H1 (cell line): ENCODE data around the gene UGGT2. TPM values are rescaled to one million over a fixed set of nuclear protein-coding genes. Genes with fewer than 3 reads are reported as not detected.

Source experiments
- CTCF ChIA-PET: fragments of 300-600 bp; sonication (Branson Sonifier 250); formaldehyde crosslinking; loops from one replicate; lab custom pipeline; 2021; ENCODE audit not compliant: partially characterized antibody; lab: Charles Lee
- POLR2A ChIA-PET: fragments of 300-600 bp; sonication (Branson Sonifier 250); formaldehyde crosslinking; loops from one replicate; lab custom pipeline; 2021; ENCODE audit warnings: inconsistent platforms; ENCODE audit not compliant: partially characterized antibody; lab: Charles Lee
- DNase-seq, 2 experiments: peaks; one replicate each; pipeline versions ENCODE4 v3.0.0 to v3.0.0-alpha.2; 2010 to 2022; ENCODE audit warnings: low spot score in 2 of 2, low read depth in 1 of 2, mixed read lengths in 1 of 2
- FAIRE-seq: peaks from 2 replicates; lab custom pipeline; 2011; peaks lifted over from hg19 to GRCh38; lab: Jason Lieb, UNC
- H2AFZ ChIP-seq: 2 replicates; pipeline ENCODE4 v1.8.1; 2012; ENCODE audit warnings: low read length, inconsistent platforms
- H2AK5ac ChIP-seq: 2 replicates; pipeline ENCODE4 v1.6.1; 2013; ENCODE audit warnings: low read depth, low read length
- H2BK120ac ChIP-seq: replicated peaks from 2 replicates; pipeline ENCODE3; 2013; ENCODE audit warnings: low read depth, low read length, inconsistent platforms
- H2BK12ac ChIP-seq: 2 replicates; pipeline ENCODE4 v1.6.1; 2013; ENCODE audit warnings: low read depth, low read length
- H2BK15ac ChIP-seq: 2 replicates; pipeline ENCODE4 v1.6.1; 2013; ENCODE audit warnings: low read length
- H2BK20ac ChIP-seq: 2 replicates; pipeline ENCODE4 v1.6.1; 2013; ENCODE audit warnings: low read length
- H2BK5ac ChIP-seq: 2 replicates; pipeline ENCODE4 v1.6.1; 2013; ENCODE audit warnings: low read depth, low read length
- H3K14ac ChIP-seq: 2 replicates; pipeline ENCODE4 v1.6.1; 2013; ENCODE audit warnings: inconsistent platforms; ENCODE audit not compliant: insufficient read length
- H3K18ac ChIP-seq: 2 replicates; pipeline ENCODE4 v1.6.1; 2013; ENCODE audit warnings: low read length; ENCODE audit errors: extremely low read depth
- H3K23ac ChIP-seq: 2 replicates; pipeline ENCODE4 v1.6.1; 2013; ENCODE audit warnings: inconsistent platforms; ENCODE audit not compliant: insufficient read length
- H3K23me2 ChIP-seq: 2 replicates; pipeline ENCODE4 v1.6.1; 2013; ENCODE audit warnings: low read depth, low read length
- H3K27ac ChIP-seq: 2 replicates; pipeline ENCODE4 v1.6.1; 2011; ENCODE audit warnings: low read depth, low read length, inconsistent platforms
- H3K27me3 ChIP-seq, 4 experiments: replicated peaks in 1 of 4; 1 replicate in 1 of 4; 2 replicates in 3 of 4; pipeline versions ENCODE4 v1.6.1 to v1.8.1; 2011 to 2013; ENCODE audit warnings: low read length in 3 of 4, mild to moderate bottlenecking in 3 of 4, inconsistent platforms in 2 of 4, mixed read lengths in 2 of 4, moderate library complexity in 1 of 4; ENCODE audit not compliant: control insufficient read depth in 3 of 4, insufficient read depth in 3 of 4; ENCODE audit errors: extremely low read depth in 1 of 4
- H3K36me3 ChIP-seq, 4 experiments: 2 replicates each; pipeline versions ENCODE4 v1.6.1 to v1.8.1; 2011 to 2013; ENCODE audit warnings: mild to moderate bottlenecking in 4 of 4, low read length in 3 of 4, moderate library complexity in 2 of 4, control low read depth in 1 of 4, inconsistent platforms in 1 of 4; ENCODE audit not compliant: insufficient read depth in 4 of 4, control insufficient read depth in 2 of 4
- H3K4ac ChIP-seq: replicated peaks from 2 replicates; pipeline ENCODE3; 2013; ENCODE audit warnings: low read length, low read depth, mixed read lengths, inconsistent platforms; ENCODE audit not compliant: insufficient read length
- H3K4me1 ChIP-seq, 4 experiments: replicated peaks in 1 of 4; 1 replicate in 1 of 4; 2 replicates in 3 of 4; pipeline versions ENCODE4 v1.6.1 to v1.8.1; 2011 to 2013; ENCODE audit warnings: low read length in 3 of 4, inconsistent platforms in 2 of 4, mixed read lengths in 1 of 4; ENCODE audit not compliant: insufficient read depth in 4 of 4, control insufficient read depth in 3 of 4
- H3K4me2 ChIP-seq, 2 experiments: 2 replicates each; pipeline versions ENCODE4 v1.6.1 to v1.8.1; 2011 to 2013; ENCODE audit warnings: low read depth in 2 of 2, low read length in 2 of 2, control low read depth in 1 of 2, inconsistent platforms in 1 of 2, mild to moderate bottlenecking in 1 of 2; ENCODE audit not compliant: insufficient read depth in 1 of 2
- H3K4me3 ChIP-seq, 4 experiments: fragments of 200-600, 300-600 bp in 1 of 4; sonication (generic), shearing (Covaris generic), sonication (Bioruptor Twin) in 1 of 4; 2 replicates each; pipeline versions ENCODE4 v1.5.1 to v1.8.1; 2011 to 2016; ENCODE audit warnings: low read length in 4 of 4, low read depth in 3 of 4, control low read depth in 2 of 4, inconsistent platforms in 2 of 4, mild to moderate bottlenecking in 2 of 4, mixed read lengths in 1 of 4, moderate library complexity in 1 of 4; ENCODE audit not compliant: insufficient read depth in 2 of 4; ENCODE audit errors: extremely low read depth in 1 of 4
- H3K56ac ChIP-seq: replicated peaks from 2 replicates; pipeline ENCODE3; 2013; ENCODE audit warnings: low read depth, mild to moderate bottlenecking, mixed read lengths, low read length, inconsistent platforms; ENCODE audit not compliant: insufficient read length
- H3K79me1 ChIP-seq: 2 replicates; pipeline ENCODE4 v1.6.1; 2013; ENCODE audit warnings: low read depth, low read length, control low read depth
- H3K79me2 ChIP-seq, 2 experiments: 2 replicates each; pipeline versions ENCODE4 v1.6.1 to v1.8.1; 2012 to 2013; ENCODE audit warnings: low read length in 2 of 2, mild to moderate bottlenecking in 2 of 2, inconsistent platforms in 1 of 2; ENCODE audit not compliant: insufficient read depth in 2 of 2, control insufficient read depth in 1 of 2
- H3K9ac ChIP-seq, 4 experiments: replicated peaks in 1 of 4; 1 replicate in 1 of 4; 2 replicates in 3 of 4; pipeline versions ENCODE4 v1.6.1 to v1.8.1; 2011 to 2013; ENCODE audit warnings: low read depth in 3 of 4, low read length in 3 of 4, control low read depth in 2 of 4, mild to moderate bottlenecking in 2 of 4, moderate library complexity in 2 of 4, inconsistent platforms in 1 of 4; ENCODE audit errors: extremely low read depth in 1 of 4
- H3K9me3 ChIP-seq, 2 experiments: 2 replicates each; pipeline versions ENCODE4 v1.6.1 to v1.8.1; 2012 to 2013; ENCODE audit warnings: mild to moderate bottlenecking in 2 of 2, moderate library complexity in 2 of 2, control low read depth in 1 of 2, inconsistent platforms in 1 of 2, low read depth in 1 of 2, low read length in 1 of 2, mixed read lengths in 1 of 2; ENCODE audit not compliant: insufficient read depth in 2 of 2
- H4K20me1 ChIP-seq, 2 experiments: replicated peaks in 1 of 2; 2 replicates each; pipeline versions ENCODE3 to v1.8.1; 2011 to 2013; ENCODE audit warnings: inconsistent platforms in 2 of 2, low read length in 2 of 2, mild to moderate bottlenecking in 1 of 2; ENCODE audit not compliant: insufficient read depth in 2 of 2, control insufficient read depth in 1 of 2
- H4K5ac ChIP-seq: 2 replicates; pipeline ENCODE4 v1.6.1; 2013; ENCODE audit warnings: low read length, low read depth, mixed read lengths, inconsistent platforms; ENCODE audit not compliant: insufficient read length
- H4K8ac ChIP-seq: 2 replicates; pipeline ENCODE4 v1.8.0; 2013; ENCODE audit warnings: mild to moderate bottlenecking, moderate library complexity, low read length, inconsistent platforms; ENCODE audit not compliant: insufficient read depth; ENCODE audit errors: extremely low read depth
- H4K91ac ChIP-seq: replicated peaks from 2 replicates; pipeline ENCODE3; 2013; ENCODE audit warnings: low read length, mixed read lengths, inconsistent platforms; ENCODE audit not compliant: insufficient read length
- BRCA1 ChIP-seq: IDR thresholded peaks from 2 replicates; pipeline ENCODE4 v1.6.1; 2012; ENCODE audit warnings: low read depth, low read length, improper control_type of control experiment
- CBX5 ChIP-seq: fragments of 300-800, 300-1000 bp; sonication (generic); IDR thresholded peaks from 2 replicates; pipeline ENCODE4 v1.7.1; 2016; ENCODE audit warnings: antibody characterized with exemption, low read length, low read depth
- CEBPB ChIP-seq: IDR thresholded peaks from 2 replicates; pipeline ENCODE4 v1.6.1; 2012; ENCODE audit warnings: low read depth, low read length
- EGR1 ChIP-seq: IDR thresholded peaks from 2 replicates; pipeline ENCODE4 v1.6.1; 2011; ENCODE audit warnings: low read depth, low read length, borderline replicate concordance
- HDAC2 ChIP-seq, 2 experiments: fragments of 300-600 bp in 1 of 2; sonication (generic) in 1 of 2; IDR thresholded peaks; 2 replicates each; pipeline ENCODE4 v1.6.1; 2011 to 2012; ENCODE audit warnings: low read depth in 2 of 2, low read length in 2 of 2, mild to moderate bottlenecking in 2 of 2, moderate library complexity in 2 of 2, borderline replicate concordance in 1 of 2, inconsistent platforms in 1 of 2
- POU5F1 ChIP-seq: IDR thresholded peaks from 2 replicates; pipeline ENCODE4 v1.6.1; 2011; ENCODE audit warnings: low read depth, mild to moderate bottlenecking, low read length, moderate library complexity
- RXRA ChIP-seq: IDR thresholded peaks from 2 replicates; pipeline ENCODE4 v1.6.1; 2011; ENCODE audit warnings: low read depth, mild to moderate bottlenecking, low read length, moderate library complexity; ENCODE audit not compliant: insufficient read depth
- SIX5 ChIP-seq: IDR thresholded peaks from 2 replicates; pipeline ENCODE4 v1.6.1; 2011; ENCODE audit warnings: mild to moderate bottlenecking, low read depth, low read length
- TBP ChIP-seq: IDR thresholded peaks from 2 replicates; pipeline ENCODE4 v1.6.1; 2011; ENCODE audit warnings: low read depth, low read length, improper control_type of control experiment
- WGBS, 2 experiments: shearing (Covaris generic) in 1 of 2; methylation state at CpG; one replicate each; pipeline versions ENCODE4 v1.1.6 to v1.1.7; 2013 to 2015; ENCODE audit warnings: low lambda C conversion rate in 2 of 2, mixed read lengths in 2 of 2, inconsistent platforms in 1 of 2, low coverage in 1 of 2, missing lambda C conversion rate in 1 of 2; ENCODE audit not compliant: insufficient replicate concordance in 2 of 2, insufficient coverage in 1 of 2, insufficient read length in 1 of 2; ENCODE audit errors: extremely low coverage in 1 of 2, missing lambda C conversion rate in 1 of 2; 5-methylcytosine and 5-hydroxymethylcytosine counted together
- polyA plus RNA-seq, 7 experiments: library from polyadenylated mRNA; depleted of rRNA in 3 of 7; stranded (reverse) in 5 of 7; unstranded in 2 of 7; fragments of >200 nt in 5 of 7; fragments of 200-250 nt in 2 of 7; gene quantifications; 1 replicate in 5 of 7; 2 replicates in 1 of 7; 4 replicates in 1 of 7; pipeline versions ENCODE4 v1.2.1 to v1.2.3, GENCODE V29; 2011 to 2013; ENCODE audit warnings: missing spikeins in 2 of 7, mixed read lengths in 2 of 7
- total RNA-seq: library from RNA; stranded (reverse); fragmentation: NEBNext Ultra II Directional; extraction: Animal tissue kit (Norgen Biotek cat#: 25700); gene quantifications from 2 replicates; pipeline ENCODE4 v1.2.1, GENCODE V29; 2021
- TF ChIP-seq, protein P1 (sequence below): IDR thresholded peaks from 2 replicates; pipeline ENCODE4 v1.6.1; 2012; ENCODE audit warnings: inconsistent platforms
- TF ChIP-seq, protein P2 (sequence below): IDR thresholded peaks from 2 replicates; pipeline ENCODE4 v1.6.1; 2012; ENCODE audit warnings: inconsistent platforms
- TF ChIP-seq, protein P3 (sequence below): IDR thresholded peaks from 2 replicates; pipeline ENCODE4 v1.6.1; 2011; ENCODE audit warnings: low read length, improper control_type of control experiment

Gene UGGT2
- total and polyA plus RNA-seq, 2 of the 8 experiments (the other 6 are each of a cell fraction or from before 2014, with no cell fraction given), result 5.9 to 25.1 TPM

DNA sequence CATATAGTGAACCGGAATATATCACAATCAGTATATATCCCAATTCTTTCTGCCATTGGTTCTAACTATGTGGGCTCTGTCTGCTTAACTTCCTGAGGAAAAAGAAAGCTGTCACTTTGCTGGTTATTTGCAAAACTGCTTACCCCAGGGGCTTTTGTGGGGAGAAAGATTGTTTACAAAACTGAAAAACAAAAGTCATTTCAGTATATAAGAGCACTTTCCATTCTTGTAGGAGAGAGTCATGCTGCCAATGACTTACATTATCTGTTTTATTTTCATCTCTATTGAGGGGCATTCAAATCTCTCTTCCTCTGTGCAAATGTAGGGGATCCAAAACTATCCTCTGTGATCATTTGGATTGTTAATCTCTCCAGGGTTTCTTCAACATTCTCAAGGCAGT lies 33.5 kb upstream of the UGGT2 start:
- Histone ChIP-seq H3K9me3 (no peaks in the 10 kb centered on the region), H4K91ac (no peak overlapping the region), H3K4me3 (no peak overlapping the region), H2AK5ac (no peak overlapping the region), H3K14ac (no peak overlapping the region), H3K79me1 (no peaks in the 10 kb centered on the region), H2BK12ac (no peak overlapping the region), H3K23me2 (peaks cover 15% of the 10 kb centered on the region), H3K18ac (no peak overlapping the region), H3K36me3 (no peaks in the 10 kb centered on the region), H3K56ac (no peak overlapping the region), H2BK120ac (no peak overlapping the region), H3K79me2 (no peaks in the 10 kb centered on the region), H3K23ac (no peak overlapping the region), H3K27me3 (peaks cover 14 to 26% (median 19%) of the 10 kb centered on the region in 4 experiments), H4K20me1 (peaks cover 0 to 3% of the 10 kb centered on the region in 2 experiments), H2AFZ (no peak overlapping the region), H2BK15ac (no peak overlapping the region), H3K9ac (no peak overlapping the region), H2BK5ac (no peak overlapping the region), H3K4me1 (peaks cover 0 to 3% (median 0%) of the 10 kb centered on the region in 4 experiments; a peak in 2 of 7 replicates), H3K4ac (no peak overlapping the region), H3K27ac (no peak overlapping the region), H4K8ac (no peak overlapping the region), H4K5ac (no peak overlapping the region), H3K4me2 (no peak overlapping the region), H2BK20ac (no peak overlapping the region)
- WGBS, 2 experiments, result 97% methylated on average over 1 of the region's 1 CpG; no CpG with 5 or more reads in 1 of the 2 experiments
- ChIA-PET POLR2A (interaction anchor here (1.4 kb wide), 1 partner anchor 34 kb away, joined by 4 read pairs; the partner anchor contains the start of gene UGGT2), CTCF (interaction anchor here (0.9 to 2.3 kb wide), 6 partner anchors 7 to 28 kb away, joined by 4 to 10 read pairs (median 7); no protein-coding TSS in a partner anchor)
- FAIRE-seq (no peak), DNase-seq (no peak)
- no peak for TF ChIP-seq CBX5
- TF ChIP-seq, protein P1, sequence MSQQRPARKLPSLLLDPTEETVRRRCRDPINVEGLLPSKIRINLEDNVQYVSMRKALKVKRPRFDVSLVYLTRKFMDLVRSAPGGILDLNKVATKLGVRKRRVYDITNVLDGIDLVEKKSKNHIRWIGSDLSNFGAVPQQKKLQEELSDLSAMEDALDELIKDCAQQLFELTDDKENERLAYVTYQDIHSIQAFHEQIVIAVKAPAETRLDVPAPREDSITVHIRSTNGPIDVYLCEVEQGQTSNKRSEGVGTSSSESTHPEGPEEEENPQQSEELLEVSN, result no peak
- TF ChIP-seq RXRA, result no peak
- no peak for TF ChIP-seq CEBPB
- no peak for TF ChIP-seq BRCA1
- no peak for TF ChIP-seq SIX5
- TF ChIP-seq, protein P2, sequence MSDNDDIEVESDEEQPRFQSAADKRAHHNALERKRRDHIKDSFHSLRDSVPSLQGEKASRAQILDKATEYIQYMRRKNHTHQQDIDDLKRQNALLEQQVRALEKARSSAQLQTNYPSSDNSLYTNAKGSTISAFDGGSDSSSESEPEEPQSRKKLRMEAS, result no peak
- no peak for TF ChIP-seq EGR1
- TF ChIP-seq, protein P3, sequence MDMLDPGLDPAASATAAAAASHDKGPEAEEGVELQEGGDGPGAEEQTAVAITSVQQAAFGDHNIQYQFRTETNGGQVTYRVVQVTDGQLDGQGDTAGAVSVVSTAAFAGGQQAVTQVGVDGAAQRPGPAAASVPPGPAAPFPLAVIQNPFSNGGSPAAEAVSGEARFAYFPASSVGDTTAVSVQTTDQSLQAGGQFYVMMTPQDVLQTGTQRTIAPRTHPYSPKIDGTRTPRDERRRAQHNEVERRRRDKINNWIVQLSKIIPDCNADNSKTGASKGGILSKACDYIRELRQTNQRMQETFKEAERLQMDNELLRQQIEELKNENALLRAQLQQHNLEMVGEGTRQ, result no peak
- TF ChIP-seq TBP, result no peak
- TF ChIP-seq HDAC2 (IDR thresholded peaks at IDR 0.05; ENCODE audit: borderline replicate concordance in 1 of 2, low read depth in 2 of 2, low read length in 2 of 2), result no peak
- TF ChIP-seq POU5F1, result no peak
